HG02943 (cell line): ENCODE results near the gene CD99.
"Not testable (repeated sequence)": the region's sequence is repeated elsewhere in the genome, so short reads cannot be mapped to it uniquely, and the experiment has no call there.

Experiments
- ATAC-seq: cut with Tn5 transposase; IDR thresholded peaks from one replicate; pipeline ENCODE4 v1.9.1; 2021; ENCODE audit warnings: mild to moderate bottlenecking, low read depth, moderate library complexity; ENCODE audit not compliant: unreplicated experiment

CD99 gene

DNA sequence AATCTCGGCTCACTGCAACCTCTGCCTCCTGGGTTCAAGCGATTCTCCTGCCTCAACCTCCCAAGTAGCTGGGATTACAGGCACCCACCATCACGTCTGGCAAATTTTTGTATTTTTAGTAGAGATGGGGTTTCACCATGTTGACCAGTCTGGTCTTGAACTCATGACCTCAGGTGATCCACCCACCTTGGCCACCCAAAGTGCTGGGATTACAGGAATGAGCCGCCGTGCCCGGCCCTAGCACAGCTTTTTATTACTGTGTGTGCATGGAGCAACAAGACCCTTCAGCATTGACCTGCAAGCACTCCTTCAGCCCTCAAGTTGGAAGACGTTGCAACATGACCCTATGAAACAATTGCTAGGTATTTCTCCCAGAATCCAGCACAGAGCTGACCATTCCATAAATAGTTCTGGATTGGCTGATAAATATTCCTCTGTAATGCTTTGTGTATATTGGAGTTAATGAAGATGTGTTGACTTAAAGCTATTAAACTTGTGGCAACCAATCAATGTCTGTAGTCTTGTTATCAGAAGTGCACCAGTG lies 15.4 kb upstream of the CD99 start:
- not testable (repeated sequence) for ATAC-seq

- no peak for ATAC-seq
Measured at GRCh38 chrX:2676794-2677675, 14.1 kb upstream of the CD99 start.

- ATAC-seq: no peak
Measured at GRCh38 chrX:2677764-2678163, 13.3 kb upstream of the CD99 start.

DNA sequence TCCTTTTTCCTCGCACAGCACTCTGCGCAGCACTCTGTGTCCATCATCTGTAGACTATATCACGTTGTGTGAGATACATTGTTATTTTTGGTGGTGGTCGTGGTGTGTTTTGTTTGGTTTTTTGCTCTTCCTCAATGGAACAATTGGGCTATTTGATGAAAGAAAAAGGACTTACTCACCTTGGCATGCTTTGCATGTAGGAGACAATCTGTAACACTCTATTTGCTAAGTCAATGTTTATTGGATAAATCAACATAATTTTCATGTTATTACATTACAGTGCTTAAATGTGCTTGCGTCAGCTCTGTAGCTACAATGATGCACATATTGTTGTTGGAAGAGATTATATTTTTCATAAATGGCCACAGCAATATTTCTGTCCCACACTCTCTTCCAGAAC lies 12.5 kb upstream of the CD99 start:
- ATAC-seq: no peak

- no peak for ATAC-seq
Measured at GRCh38 chrX:2679534-2680485, 11.3 kb upstream of the CD99 start.

DNA sequence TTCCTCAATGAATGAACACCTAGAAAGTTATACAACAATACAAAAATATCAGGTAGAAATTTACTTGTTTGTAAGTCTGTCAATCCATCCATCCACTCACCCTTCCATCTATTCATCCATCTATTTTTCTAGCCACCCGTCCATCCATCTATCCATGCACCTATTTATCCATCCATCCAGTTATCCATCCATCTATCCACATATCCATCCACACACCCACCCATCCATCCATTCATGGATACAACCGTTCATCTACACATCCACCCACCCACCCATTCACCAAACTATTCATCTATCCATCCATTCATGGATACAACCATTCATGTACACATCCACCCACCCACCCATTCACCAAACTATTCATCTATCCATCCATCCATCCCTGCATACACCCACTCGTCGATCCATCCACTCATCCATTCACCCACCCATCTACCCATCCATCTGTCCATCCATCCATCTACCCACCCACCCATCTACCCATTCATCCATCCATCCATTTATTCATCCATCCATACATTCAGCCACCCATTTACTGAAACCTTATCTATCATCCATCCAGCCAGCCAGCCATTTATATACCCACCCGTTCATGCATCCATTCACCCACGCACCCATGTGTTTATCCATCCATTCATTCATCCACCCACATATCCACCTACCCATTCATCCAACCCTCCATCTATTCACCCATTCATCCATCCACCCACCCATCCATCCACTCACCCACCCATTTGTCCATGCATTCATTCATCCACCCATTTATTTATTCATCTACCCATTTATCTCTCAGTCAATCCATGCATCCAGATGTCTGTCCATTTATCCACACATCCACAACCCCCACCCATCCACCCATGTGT lies 10.4 kb upstream of the CD99 start:
- no peak for ATAC-seq

GRCh38 chrX:2682565-2683177 lies 8.4 kb upstream of the CD99 start:
- no peak for ATAC-seq

DNA sequence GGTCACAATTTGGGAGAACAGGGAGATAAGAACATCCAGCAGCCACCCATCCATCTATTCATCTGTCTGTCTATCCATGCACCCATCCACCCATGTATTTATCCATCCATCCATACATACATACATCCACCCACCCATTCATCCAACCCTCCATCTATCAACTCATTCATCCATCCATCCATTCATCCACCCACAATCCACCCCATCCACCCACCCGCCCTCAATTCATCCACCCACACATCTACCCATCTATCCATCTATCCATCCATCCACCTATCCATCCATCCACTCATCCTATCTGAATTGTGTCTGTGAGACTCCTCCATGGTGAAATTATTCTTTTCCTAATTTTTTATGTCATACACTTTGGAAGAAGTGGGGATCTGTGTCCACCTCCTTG lies 6.8 kb upstream of the CD99 start:
- no peak for ATAC-seq

GRCh38 chrX:2685886-2686285 lies 5.2 kb upstream of the CD99 start:
- ATAC-seq: no peak

GRCh38 chrX:2689773-2690666 lies 1.1 kb upstream of the CD99 start:
- no peak for ATAC-seq

GRCh38 chrX:2691543-2692220 lies 587 bp downstream of the CD99 start:
- ATAC-seq: peak; percentile 12

DNA sequence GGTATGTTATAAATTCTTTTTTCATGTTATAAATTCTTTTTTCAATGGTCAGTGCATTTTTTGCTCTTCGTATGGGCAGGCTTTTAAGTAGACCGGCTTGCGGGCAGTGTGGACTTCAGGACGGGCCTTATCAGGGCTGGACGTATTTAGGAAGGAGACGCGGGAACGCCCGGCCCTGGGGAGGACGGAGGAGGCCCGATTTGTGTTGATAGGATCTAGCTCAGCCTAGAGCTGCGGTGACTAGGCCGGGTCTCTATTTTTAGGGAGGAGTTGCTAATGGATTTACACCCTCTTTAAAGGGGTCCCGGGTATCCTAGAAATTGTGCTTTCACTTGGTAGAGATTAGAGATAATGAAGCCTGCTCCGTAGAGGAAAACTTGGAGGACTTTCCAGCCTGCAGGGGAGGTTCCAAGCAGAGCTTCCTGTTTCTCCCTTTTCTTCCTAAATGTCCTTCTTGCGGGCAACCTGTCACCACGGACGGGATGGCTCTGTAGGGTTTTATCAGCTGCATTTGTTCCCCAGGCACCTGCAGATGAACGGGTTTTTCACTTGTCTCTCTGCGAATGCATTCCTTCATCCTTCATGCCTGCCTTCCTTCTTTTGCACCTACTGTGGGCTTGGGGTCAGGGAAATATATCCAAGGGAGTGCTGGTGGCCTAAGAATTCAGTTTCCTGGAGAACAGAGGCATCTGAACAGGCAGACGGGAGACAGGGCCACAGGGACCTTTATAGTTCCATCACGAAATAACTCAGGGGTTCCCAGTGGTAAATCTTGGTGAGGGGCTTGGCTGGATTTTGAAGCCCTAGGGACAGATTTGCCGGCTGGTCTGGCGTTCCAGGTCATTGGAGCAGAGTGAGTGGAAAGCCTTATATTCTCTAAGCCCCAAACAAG lies 1.4 kb downstream of the CD99 start:
- no peak for ATAC-seq

GRCh38 chrX:2693113-2694002 lies 2.3 kb downstream of the CD99 start:
- ATAC-seq: no peak

DNA sequence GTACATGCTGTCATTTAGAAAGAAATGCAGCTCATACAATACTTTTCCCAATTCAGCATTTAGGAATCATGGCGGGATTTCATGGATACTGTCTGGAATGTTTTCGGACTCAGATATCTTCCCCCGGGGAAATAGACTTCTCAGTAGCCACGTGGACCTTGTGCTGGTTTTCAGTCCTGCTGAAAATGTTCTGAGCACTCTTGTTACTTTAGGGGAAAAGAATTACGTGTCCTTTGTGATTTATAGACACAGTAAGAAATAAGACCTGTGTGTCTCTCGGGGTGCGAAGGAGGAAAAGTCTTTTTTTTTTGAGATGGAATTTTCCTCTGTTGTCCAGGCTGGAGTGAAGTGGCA lies 3.8 kb downstream of the CD99 start:
- no peak for ATAC-seq

- peak; percentile 82 for ATAC-seq
Measured at GRCh38 chrX:2696698-2697215, 5.7 kb downstream of the CD99 start.

DNA sequence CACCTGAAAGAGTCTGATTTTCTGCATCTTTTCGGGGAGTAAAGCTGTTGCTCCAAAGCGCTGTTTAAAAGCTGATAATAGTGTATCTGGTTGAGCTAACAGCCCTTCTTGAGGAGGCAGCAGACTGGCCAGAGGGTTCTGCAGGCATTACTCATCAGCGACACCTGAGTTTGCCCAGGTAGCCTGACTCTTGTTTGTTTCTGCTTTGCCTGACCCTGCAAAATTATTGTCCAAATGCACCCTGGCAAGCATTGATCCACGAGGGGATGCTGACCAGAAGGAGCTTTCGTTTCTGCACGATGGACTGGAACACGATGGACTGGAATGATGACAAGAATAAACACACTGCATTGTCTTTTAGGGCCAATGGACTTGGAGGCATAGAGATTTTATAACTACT lies 6.2 kb downstream of the CD99 start:
- ATAC-seq: no peak
